Body of pancreas (tissue), 4 donors: ENCODE measurements around the gene TMEM89. TPM values are rescaled to one million over a fixed set of nuclear protein-coding genes. Genes with fewer than 3 reads are reported as not detected.
A peak's percentile ranks its signal among the peaks of the same experiment; 100 is the strongest.

Source experiments
- ATAC-seq: fragments of 150-250 bp; one replicate; pipeline ENCODE4 v1.9.1; 2016
- DNase-seq, 4 donors: peaks; one replicate each; pipeline ENCODE4 v3.0.0-alpha.2; 2019
- H3K27ac ChIP-seq, 4 donors: fragments of 200-600 bp; sonication (generic); 1 replicate in 3 of 4; 2 replicates in 1 of 4; pipeline versions ENCODE4 v1.5.1 to v1.6.1; 2016 to 2019; ENCODE audit warnings: mild to moderate bottlenecking in 1 of 4, mixed read lengths in 1 of 4, moderate library complexity in 1 of 4
- H3K27me3 ChIP-seq, 2 donors: fragments of 200-600 bp; sonication (generic); one replicate each; pipeline ENCODE4 v1.6.0; 2016; ENCODE audit warnings: mild to moderate bottlenecking in 1 of 2
- H3K36me3 ChIP-seq, 2 donors: fragments of 200-600 bp; sonication (generic); replicated peaks in 1 of 2; 2 replicates each; pipeline ENCODE4 v1.5.1; 2016; ENCODE audit warnings: low read depth in 2 of 2; ENCODE audit not compliant: insufficient read depth in 1 of 2
- H3K4me1 ChIP-seq: fragments of 200-600 bp; sonication (generic); one replicate; pipeline ENCODE4 v1.6.0; 2016
- H3K4me3 ChIP-seq, 2 donors: fragments of 200-600 bp; sonication (generic); 1 replicate in 1 of 2; 2 replicates in 1 of 2; pipeline ENCODE4 v1.5.1; 2016 to 2019
- H3K9me3 ChIP-seq, 3 donors: fragments of 200-600 bp; sonication (generic); 1 replicate in 2 of 3; 2 replicates in 1 of 3; pipeline ENCODE4 v1.5.1; 2016
- CTCF ChIP-seq, 7 experiments: fragments of 450-650 bp in 4 of 7; fragments of 200-600 bp in 3 of 7; sonication (generic) in 3 of 7; IDR thresholded peaks; one replicate each; pipeline ENCODE4 v1.5.1; 2016 to 2019; ENCODE audit warnings: antibody characterized with exemption in 7 of 7
- POLR2A ChIP-seq, 3 donors: fragments of 450-650 bp; IDR thresholded peaks; one replicate each; pipeline ENCODE4 v1.6.1; 2016; ENCODE audit warnings: antibody characterized with exemption in 3 of 3, mild to moderate bottlenecking in 2 of 3
- WGBS, 2 donors: methylation state at CpG; one replicate each; pipeline ENCODE4 v1.1.5; 2017; 5-methylcytosine and 5-hydroxymethylcytosine counted together
- intact Hi-C: fragments of 100-400 bp; cut with DNase I; formaldehyde crosslinking; loops from one replicate; pipeline ENCODE4 v1.15.1; 2023
- total RNA-seq, 2 donors: library from RNA; depleted of rRNA; stranded (reverse); fragments of >200 nt; gene quantifications; one replicate each; pipeline ENCODE4 v1.1.0, GENCODE V29; 2016

The TMEM89 gene
- total RNA-seq, 2 donors from 2014 or later = not detected

GRCh38 chr3:48624767-48625166 is 3.2 kb upstream of the TMEM89 start:
- Histone ChIP-seq H3K9me3 (no peaks in the 10 kb centered on the region), H3K36me3 (peaks cover 0 to 2% of the 10 kb centered on the region in 2 donors), H3K4me1 (peaks cover 6% of the 10 kb centered on the region), H3K4me3 (no peak overlapping the region), H3K27ac (no peak overlapping the region), H3K27me3 (no peaks in the 10 kb centered on the region)
- intact Hi-C loops = no loop called here
- no peak for DNase-seq
- TF ChIP-seq POLR2A (IDR thresholded peaks at IDR 0.05) (no peak), CTCF (IDR thresholded peaks at IDR 0.05) (no peak)
- 83 to 94% methylated on average over 6 to 10 of the region's 10 CpGs for WGBS, 2 donors
- ATAC-seq = no peak

GRCh38 chr3:48623851-48624547 is 2.4 kb upstream of the TMEM89 start:
- no peak for ATAC-seq
- intact Hi-C loops = no loop called here
- H3K27me3 ChIP-seq = no peaks in the 10 kb centered on the region
- no peak overlapping the region for H3K4me3 ChIP-seq
- DNase-seq = no peak
- H3K27ac ChIP-seq = no peak overlapping the region
- H3K9me3 ChIP-seq = no peaks in the 10 kb centered on the region
- WGBS, 2 donors = 74% methylated on average over 6 of the region's 6 CpGs
- H3K36me3 ChIP-seq = peaks cover 0 to 2% of the 10 kb centered on the region in 2 donors
- TF ChIP-seq CTCF (IDR thresholded peaks at IDR 0.05) (no peak), POLR2A (IDR thresholded peaks at IDR 0.05) (no peak)
- H3K4me1 ChIP-seq = peaks cover 13% of the 10 kb centered on the region

GRCh38 chr3:48619541-48620524 is 1.7 kb downstream of the TMEM89 start:
- ATAC-seq (peak; percentile 47), DNase-seq (peak in 3 of 4 donors; percentile 42 to 69 (median 54))
- Histone ChIP-seq H3K9me3 (peaks cover 0 to 7% (median 0%) of the 10 kb centered on the region in 3 donors), H3K27ac (peak overlapping the region in 1 of 4 donors; percentile 63), H3K27me3 (no peaks in the 10 kb centered on the region), H3K36me3 (no peaks in the 10 kb centered on the region), H3K4me3 (no peak overlapping the region), H3K4me1 (peaks cover 21% of the 10 kb centered on the region)
- 78 to 88% methylated on average over 6 to 7 of the region's 7 CpGs for WGBS, 2 donors
- intact Hi-C loops = no loop called here
- no peak for TF ChIP-seq CTCF (IDR thresholded peaks at IDR 0.05)
- no peak for TF ChIP-seq POLR2A (IDR thresholded peaks at IDR 0.05)

- TF ChIP-seq CTCF (IDR thresholded peaks at IDR 0.05) (no peak), POLR2A (IDR thresholded peaks at IDR 0.05) (no peak)
- peaks cover 21% of the 10 kb centered on the region for H3K4me1 ChIP-seq
- no peak for DNase-seq
- H3K9me3 ChIP-seq = peaks cover 0 to 7% (median 0%) of the 10 kb centered on the region in 3 donors
- 95 to 99% methylated on average over 4 of the region's 4 CpGs for WGBS, 2 donors
- no peaks in the 10 kb centered on the region for H3K36me3 ChIP-seq
- no peaks in the 10 kb centered on the region for H3K27me3 ChIP-seq
- intact Hi-C loops = no loop called here
- peak overlapping the region in 1 of 4 donors; percentile 63 for H3K27ac ChIP-seq
- ATAC-seq = no peak
- no peak overlapping the region for H3K4me3 ChIP-seq
Observed at GRCh38 chr3:48617559-48617958, 4.0 kb downstream of the TMEM89 start.
